GM12878 (cell line): ENCODE measurements around the gene CLEC4M. TPM values are rescaled to one million over a fixed set of nuclear protein-coding genes. Genes with fewer than 3 reads are reported as not detected.

ENCODE experiments used
- ATAC-seq: fragments of 200-7000 bp; cut with Tn5 transposase; 3 replicates; pipeline ENCODE4 v1.9.1; 2020; ENCODE audit warnings: mild to moderate bottlenecking, moderate library complexity
- BruUV-seq: library from RNA; stranded (reverse); fragments of 400-500 nt; replicated peaks from 2 replicates; lab custom pipeline; 2021; lab: Mats Ljungman, UMichigan
- CTCF ChIA-PET: fragments of 300-600 bp; sonication (Branson Sonifier 250); formaldehyde crosslinking; extraction: SDS; loops from one replicate; lab custom pipeline; 2021; ENCODE audit warnings: inconsistent platforms; lab: Yijun Ruan, JAX
- POLR2A ChIA-PET: fragments of 350-600 bp; formaldehyde crosslinking; extraction: SDS; loops from one replicate; lab custom pipeline; 2021; ENCODE audit warnings: inconsistent platforms; lab: Charles Lee
- RAD21 ChIA-PET: fragments of 300-600 bp; sonication (Branson Sonifier 250); formaldehyde crosslinking; loops from one replicate; lab custom pipeline; 2023; ENCODE audit warnings: antibody characterized with exemption; ENCODE audit not compliant: unreplicated experiment; lab: Charles Lee
- SMC1A ChIA-PET: fragments of 300-600 bp; sonication (Branson Sonifier 250); formaldehyde crosslinking; loops from one replicate; lab custom pipeline; 2023; ENCODE audit not compliant: unreplicated experiment, uncharacterized antibody; lab: Charles Lee
- DNase-seq: peaks from one replicate; pipeline ENCODE4 v3.0.0-alpha.2; 2011; ENCODE audit warnings: low read depth, low spot score
- FAIRE-seq: peaks from 3 replicates; lab custom pipeline; 2011; peaks lifted over from hg19 to GRCh38; lab: Jason Lieb, UNC
- H2AFZ ChIP-seq: 2 replicates; pipeline ENCODE4 v1.6.0; 2011; ENCODE audit warnings: low read depth, low read length, control low read depth; ENCODE audit not compliant: control insufficient read depth
- H3K27ac ChIP-seq: 2 replicates; pipeline ENCODE4 v1.5.1; 2011; ENCODE audit warnings: control low read depth; ENCODE audit not compliant: control insufficient read depth, insufficient read depth
- H3K27me3 ChIP-seq, 2 experiments: replicated peaks in 1 of 2; 2 replicates each; pipeline versions ENCODE4 v1.6.0 to v1.6.1; 2011; ENCODE audit warnings: low read length in 1 of 2; ENCODE audit not compliant: control insufficient read depth in 2 of 2, insufficient read depth in 2 of 2
- H3K36me3 ChIP-seq, 2 experiments: 2 replicates each; pipeline ENCODE4 v1.5.1; 2011; ENCODE audit warnings: low read length in 1 of 2; ENCODE audit not compliant: control insufficient read depth in 2 of 2, insufficient read depth in 2 of 2
- H3K4me1 ChIP-seq: 2 replicates; pipeline ENCODE4 v1.6.1; 2011; ENCODE audit warnings: mild to moderate bottlenecking, low read length, moderate library complexity, mixed read lengths; ENCODE audit not compliant: control insufficient read depth, insufficient read depth
- H3K4me2 ChIP-seq: 2 replicates; pipeline ENCODE4 v1.6.0; 2011; ENCODE audit warnings: control low read depth; ENCODE audit not compliant: control insufficient read depth, insufficient read depth
- H3K4me3 ChIP-seq: fragments of 200-600 bp; sonication (generic); 2 replicates; pipeline ENCODE4 v1.5.1; 2016
- H3K79me2 ChIP-seq: 2 replicates; pipeline ENCODE4 v1.6.0; 2011; ENCODE audit warnings: low read length; ENCODE audit not compliant: control insufficient read depth, insufficient read depth
- H3K9ac ChIP-seq: 2 replicates; pipeline ENCODE4 v1.8.0; 2011; ENCODE audit warnings: low read length, control low read depth, mixed read lengths; ENCODE audit not compliant: control insufficient read depth, insufficient read depth
- H3K9me3 ChIP-seq: replicated peaks from 3 replicates; pipeline ENCODE4 v1.5.1; 2011; ENCODE audit warnings: mild to moderate bottlenecking, low read length; ENCODE audit not compliant: control insufficient read depth, insufficient read depth
- H4K20me1 ChIP-seq: 2 replicates; pipeline ENCODE4 v1.6.0; 2011; ENCODE audit not compliant: control insufficient read depth, insufficient read depth
- BACH1 ChIP-seq: fragments of 450-650 bp; IDR thresholded peaks from 2 replicates; pipeline ENCODE4 v1.6.1; 2017; ENCODE audit warnings: mild to moderate bottlenecking, borderline replicate concordance
- DPF2 ChIP-seq: fragments of 450-650 bp; IDR thresholded peaks from 2 replicates; pipeline ENCODE4 v1.6.1; 2017; ENCODE audit warnings: mild to moderate bottlenecking
- E2F4 ChIP-seq: IDR thresholded peaks from 2 replicates; pipeline ENCODE4 v1.6.1; 2012; ENCODE audit warnings: low read depth, low read length, improper control_type of control experiment
- MAX ChIP-seq: IDR thresholded peaks from 2 replicates; pipeline ENCODE4 v1.6.1; 2012; ENCODE audit warnings: low read depth, low read length, improper control_type of control experiment
- NFYA ChIP-seq: IDR thresholded peaks from 2 replicates; pipeline ENCODE4 v1.6.1; 2011; ENCODE audit warnings: low read depth, mild to moderate bottlenecking, low read length, improper control_type of control experiment, borderline replicate concordance
- NKRF ChIP-seq: fragments of 450-650 bp; conservative IDR thresholded peaks from 2 replicates; pipeline ENCODE4 v1.6.1; 2017; ENCODE audit warnings: mild to moderate bottlenecking, moderate library complexity
- POLR2AphosphoS2 ChIP-seq: IDR thresholded peaks from 2 replicates; pipeline ENCODE4 v1.6.1; 2011; ENCODE audit warnings: low read depth, mild to moderate bottlenecking, low read length, improper control_type of control experiment, moderate library complexity
- REST ChIP-seq: IDR thresholded peaks from 2 replicates; pipeline ENCODE4 v1.6.1; 2012; ENCODE audit warnings: mild to moderate bottlenecking, low read depth, low read length
- RFX5 ChIP-seq: IDR thresholded peaks from 2 replicates; pipeline ENCODE4 v1.6.1; 2011; ENCODE audit warnings: low read depth, low read length, improper control_type of control experiment
- TAF1 ChIP-seq: IDR thresholded peaks from 2 replicates; pipeline ENCODE4 v1.6.1; 2011; ENCODE audit warnings: mild to moderate bottlenecking, low read depth, low read length, borderline replicate concordance
- ZBTB40 ChIP-seq: fragments of 450-650 bp; IDR thresholded peaks from 2 replicates; pipeline ENCODE4 v1.6.1; 2016; ENCODE audit warnings: mild to moderate bottlenecking, moderate library complexity, borderline replicate concordance
- WGBS: methylation state at CpG from one replicate; pipeline ENCODE4 v1.1.6; 2016; ENCODE audit warnings: low lambda C conversion rate; ENCODE audit not compliant: insufficient replicate concordance, insufficient coverage; ENCODE audit errors: missing lambda C conversion rate; 5-methylcytosine and 5-hydroxymethylcytosine counted together
- in situ Hi-C: fragments of 300-500 bp; cut with MboI; formaldehyde crosslinking; loops from 9 replicates; pipeline ENCODE4 v1.14.3; 2018; ENCODE audit warnings: mixed read lengths
- intact Hi-C: fragments of 100-400 bp; cut with micrococcal nuclease; formaldehyde crosslinking; loops from one replicate; pipeline ENCODE4 v1.14.2; 2022; ENCODE audit not compliant: unreplicated experiment
- polyA plus RNA-seq, 11 experiments: library from polyadenylated mRNA; depleted of rRNA in 4 of 11; unstranded in 6 of 11; stranded (reverse) in 5 of 11; fragments of >200 nt; fragmentation: Nextera tagmentation in 4 of 11; fragmentation: Illumina TruSeq in 1 of 11; extraction: Ambion mirVana in 4 of 11; extraction: Trizol in 1 of 11; gene quantifications; 1 replicate in 1 of 11; 2 replicates in 10 of 11; pipeline versions ENCODE4 v1.2.1 to v1.2.3, GENCODE V29; 2011 to 2016; ENCODE audit warnings: inconsistent platforms in 2 of 11, missing spikeins in 2 of 11, low read depth in 1 of 11
- total RNA-seq, 4 experiments: library from RNA; depleted of rRNA in 3 of 4; stranded (reverse); fragments of >200 nt in 3 of 4; fragmentation: Illumina TruSeq in 1 of 4; extraction: Trizol in 1 of 4; gene quantifications; 2 replicates each; pipeline versions ENCODE4 v1.2.1 to v1.2.3, GENCODE V29; 2013 to 2021

Gene CLEC4M
- total and polyA plus RNA-seq, 10 of the 15 experiments (the other 5 are each of a cell fraction or from before 2014, with no cell fraction given): 0.11 to 0.42 (median 0.25) TPM; not detected in 1

- 21% methylated on average over 8 of the region's 8 CpGs for WGBS
- DNase-seq (peak; percentile 68), ATAC-seq (peak; percentile 97), FAIRE-seq (peak; percentile 61)
- H4K20me1 ChIP-seq: no peaks in the 10 kb centered on the region
- H3K9me3 ChIP-seq: no peaks in the 10 kb centered on the region; the same call in 1 of the 3 replicates
- H3K27me3 ChIP-seq: no peaks in the 10 kb centered on the region
- peak overlapping the region; percentile 73 for H3K4me2 ChIP-seq
- intact Hi-C loops (loop anchor here (1.0 kb wide), 2 partner anchors 26 to 71 kb away; partner anchors contain the start of gene FCER2), in situ Hi-C loops (no loop called here)
- H3K79me2 ChIP-seq: no peaks in the 10 kb centered on the region
- no TSS peak for BruUV-seq
- no peaks in the 10 kb centered on the region for H3K36me3 ChIP-seq
- ChIA-PET RAD21 (interaction anchor here (3.1 kb wide), 1 partner anchor 67 kb away, joined by 9 read pairs; no protein-coding TSS in a partner anchor), POLR2A (no interaction called here), SMC1A (interaction anchor here (1.3 kb wide), 1 partner anchor 92 kb away, joined by 3 read pairs; the partner anchor contains the start of gene TRAPPC5), CTCF (interaction anchor here (0.7 to 0.8 kb wide), 2 partner anchors 72 to 92 kb away, joined by 3 read pairs; partner anchors contain the start of gene TRAPPC5)
- peak overlapping the region; percentile 50 for H2AFZ ChIP-seq
- no peak overlapping the region for H3K4me3 ChIP-seq
- H3K27ac ChIP-seq: no peak overlapping the region
- H3K4me1 ChIP-seq: peaks cover 17% of the 10 kb centered on the region
- no peak overlapping the region for H3K9ac ChIP-seq
- TF ChIP-seq RFX5 (no peak), E2F4 (no peak), BACH1 (peak; percentile 71; the same call in 1 of the 2 replicates), NKRF (no peak; the same call in 1 of the 2 replicates), NFYA (no peak), POLR2AphosphoS2 (no peak), TAF1 (no peak), REST (no peak), ZBTB40 (no peak), MAX (no peak), DPF2 (peak; percentile 91)
Measured at GRCh38 chr19:7772752-7773291, 9.8 kb downstream of the CLEC4M start.
